ENCODE measurements around the gene ZC3H6. TPM values are rescaled to one million over a fixed set of nuclear protein-coding genes. Genes with fewer than 3 reads are reported as not detected.

Gene ZC3H6
- total and polyA plus RNA-seq, 2 donors (not counting 1 experiment from before 2014, with no cell fraction given) = 2.8 to 21.9 TPM

DNA sequence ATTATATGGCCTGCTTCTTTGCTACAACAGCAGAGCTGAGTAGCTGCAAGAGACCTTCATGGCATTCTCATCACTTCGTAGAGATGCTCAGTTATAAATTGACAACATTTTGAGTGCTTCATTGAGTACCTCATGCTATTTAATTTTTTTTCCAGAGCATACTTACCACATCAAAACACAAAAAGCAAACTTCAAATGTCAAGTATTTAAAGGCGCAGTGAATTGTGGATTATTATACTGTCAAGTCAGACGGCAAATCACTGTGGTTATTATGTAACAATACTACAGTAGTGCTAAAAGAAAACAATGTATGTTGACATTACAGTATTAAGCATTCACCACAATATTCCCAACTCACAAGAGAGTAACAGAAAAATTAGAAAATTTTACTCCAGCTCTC lies 33.0 kb upstream of the ZC3H6 start:
- peaks cover 3% of the 10 kb centered on the region for H3K79me2 ChIP-seq (ENCODE audit: control insufficient read depth, insufficient read depth, low read length)
- no peaks in the 10 kb centered on the region for H3K9me3 ChIP-seq (ENCODE audit: control extremely low read depth in 1 of 3, control insufficient read depth in 2 of 3, insufficient read depth in 1 of 3, low read length in 2 of 3)
- no peak for ATAC-seq (ENCODE audit: low read depth)
- no peaks in the 10 kb centered on the region for H3K4me1 Mint-ChIP-seq
- DNase-seq = no peak
- no CpG with 5 or more reads among the region's 3 CpGs for WGBS (ENCODE audit: insufficient coverage)
- H3K27ac ChIP-seq (ENCODE audit: low read length in 2 of 2) = no peak overlapping the region
- H3K9ac ChIP-seq (ENCODE audit: low read length) = no peak overlapping the region
- H4K20me1 ChIP-seq (ENCODE audit: control insufficient read depth, insufficient read depth, low read length, poor library complexity, severe bottlenecking) = no peaks in the 10 kb centered on the region
- H3K36me3 ChIP-seq (replicated peaks in 1 of 2; ENCODE audit: control extremely low read depth in 1 of 2, control insufficient read depth in 1 of 2, extremely low read depth in 1 of 2, insufficient read depth in 2 of 2, low read length in 1 of 2) = peaks cover 9 to 34% of the 10 kb centered on the region in 2 experiments
- no peak overlapping the region for H3K4me3 Mint-ChIP-seq
- no peaks in the 10 kb centered on the region for H3K4me1 ChIP-seq (ENCODE audit: control insufficient read depth in 2 of 2, insufficient read depth in 2 of 2, low read length in 2 of 2)
- H3K4me3 ChIP-seq (ENCODE audit: control extremely low read depth in 1 of 5, extremely low read depth in 1 of 5, insufficient read depth in 1 of 5, low read depth in 2 of 5, low read length in 4 of 5) = no peak overlapping the region
- intact Hi-C loops (cut with micrococcal nuclease) = no loop called here
- TF ChIP-seq EZH2 (IDR thresholded peaks at IDR 0.05; ENCODE audit: borderline replicate concordance, insufficient read depth, low read depth, low read length, poor library complexity, severe bottlenecking) = no peak
- no peak for TF ChIP-seq CTCF (IDR thresholded peaks at IDR 0.05)
- ChIA-PET POLR2A (no interaction called here), CTCF (no interaction called here)
- no peaks in the 10 kb centered on the region for H3K27me3 ChIP-seq (replicated peaks in 1 of 4; ENCODE audit: control extremely low read depth in 1 of 4, control insufficient read depth in 3 of 4, insufficient read depth in 4 of 4, low read length in 3 of 4)
- H3K27ac Mint-ChIP-seq = no peak overlapping the region
- H3K9me3 Mint-ChIP-seq (ENCODE audit: insufficient read depth) = no peaks in the 10 kb centered on the region
- no peaks in the 10 kb centered on the region for H3K27me3 Mint-ChIP-seq
- no peak overlapping the region for H2AFZ ChIP-seq (ENCODE audit: insufficient read depth, low read depth, low read length, poor library complexity, severe bottlenecking)
- no peak overlapping the region for H3K4me2 ChIP-seq (replicated peaks; ENCODE audit: low read depth, low read length, poor library complexity, severe bottlenecking)

DNA sequence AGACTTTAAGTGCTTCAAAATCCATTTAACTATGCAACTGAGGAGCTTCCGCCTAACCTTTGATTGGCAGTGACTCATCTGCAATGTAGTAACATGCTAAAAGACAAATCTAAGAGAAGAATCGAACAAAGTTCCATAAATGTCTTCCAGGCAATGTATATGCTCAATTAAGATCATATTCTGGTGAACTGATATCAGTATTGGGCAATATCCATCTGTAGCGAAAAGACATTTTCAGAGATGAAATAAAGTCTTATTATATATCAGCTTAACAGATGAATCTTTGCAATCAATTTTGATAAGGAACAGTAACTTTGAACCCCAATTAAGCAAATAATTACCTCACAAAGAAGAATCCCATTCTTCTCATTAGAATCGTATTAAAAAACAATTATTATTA lies 32.2 kb upstream of the ZC3H6 start:
- intact Hi-C loops (cut with micrococcal nuclease) = no loop called here
- H2AFZ ChIP-seq (ENCODE audit: insufficient read depth, low read depth, low read length, poor library complexity, severe bottlenecking) = no peak overlapping the region

More for the DNA sequence above, 32.2 kb upstream of the ZC3H6 start:
- H3K79me2 ChIP-seq (ENCODE audit: control insufficient read depth, insufficient read depth, low read length) = peaks cover 6% of the 10 kb centered on the region
- H3K9ac ChIP-seq (ENCODE audit: low read length) = no peak overlapping the region
- H3K9me3 ChIP-seq (ENCODE audit: control extremely low read depth in 1 of 3, control insufficient read depth in 2 of 3, insufficient read depth in 1 of 3, low read length in 2 of 3) = no peaks in the 10 kb centered on the region
- no peaks in the 10 kb centered on the region for H3K27me3 ChIP-seq (replicated peaks in 1 of 4; ENCODE audit: control extremely low read depth in 1 of 4, control insufficient read depth in 3 of 4, insufficient read depth in 4 of 4, low read length in 3 of 4)
- no peak overlapping the region for H3K4me3 ChIP-seq (ENCODE audit: control extremely low read depth in 1 of 5, extremely low read depth in 1 of 5, insufficient read depth in 1 of 5, low read depth in 2 of 5, low read length in 4 of 5)
- no peak overlapping the region for H3K4me2 ChIP-seq (replicated peaks; ENCODE audit: low read depth, low read length, poor library complexity, severe bottlenecking)
- WGBS (ENCODE audit: insufficient coverage) = no CpG with 5 or more reads among the region's 4 CpGs
- peaks cover 9 to 39% of the 10 kb centered on the region in 2 experiments for H3K36me3 ChIP-seq (replicated peaks in 1 of 2; ENCODE audit: control extremely low read depth in 1 of 2, control insufficient read depth in 1 of 2, extremely low read depth in 1 of 2, insufficient read depth in 2 of 2, low read length in 1 of 2)
- TF ChIP-seq CTCF (IDR thresholded peaks at IDR 0.05) (no peak), EZH2 (IDR thresholded peaks at IDR 0.05; ENCODE audit: borderline replicate concordance, insufficient read depth, low read depth, low read length, poor library complexity, severe bottlenecking) (no peak)
- no peaks in the 10 kb centered on the region for H3K4me1 ChIP-seq (ENCODE audit: control insufficient read depth in 2 of 2, insufficient read depth in 2 of 2, low read length in 2 of 2)
- Mint-ChIP-seq H3K27ac (no peak overlapping the region), H3K4me1 (no peaks in the 10 kb centered on the region), H3K4me3 (no peak overlapping the region), H3K9me3 (ENCODE audit: insufficient read depth) (no peaks in the 10 kb centered on the region), H3K27me3 (no peaks in the 10 kb centered on the region)
- CTCF ChIA-PET = interaction anchor here (0.8 kb wide), 1 partner anchor 16 kb away, joined by 3 read pairs; no protein-coding TSS in a partner anchor
- no peak overlapping the region for H3K27ac ChIP-seq (ENCODE audit: low read length in 2 of 2)
- POLR2A ChIA-PET = no interaction called here
- DNase-seq (no peak), ATAC-seq (ENCODE audit: low read depth) (no peak)
- no peaks in the 10 kb centered on the region for H4K20me1 ChIP-seq (ENCODE audit: control insufficient read depth, insufficient read depth, low read length, poor library complexity, severe bottlenecking)
